GM21825 (cell line): Measurements from ENCODE around the gene RAB8A.
"Not testable (repeated sequence)": the region's sequence is repeated elsewhere in the genome, so short reads cannot be mapped to it uniquely, and the experiment has no call there.

ENCODE experiments used
- ATAC-seq: cut with Tn5 transposase; IDR thresholded peaks from one replicate; pipeline ENCODE4 v1.9.1; 2021; ENCODE audit warnings: mild to moderate bottlenecking, moderate library complexity; ENCODE audit not compliant: unreplicated experiment

The RAB8A gene

DNA sequence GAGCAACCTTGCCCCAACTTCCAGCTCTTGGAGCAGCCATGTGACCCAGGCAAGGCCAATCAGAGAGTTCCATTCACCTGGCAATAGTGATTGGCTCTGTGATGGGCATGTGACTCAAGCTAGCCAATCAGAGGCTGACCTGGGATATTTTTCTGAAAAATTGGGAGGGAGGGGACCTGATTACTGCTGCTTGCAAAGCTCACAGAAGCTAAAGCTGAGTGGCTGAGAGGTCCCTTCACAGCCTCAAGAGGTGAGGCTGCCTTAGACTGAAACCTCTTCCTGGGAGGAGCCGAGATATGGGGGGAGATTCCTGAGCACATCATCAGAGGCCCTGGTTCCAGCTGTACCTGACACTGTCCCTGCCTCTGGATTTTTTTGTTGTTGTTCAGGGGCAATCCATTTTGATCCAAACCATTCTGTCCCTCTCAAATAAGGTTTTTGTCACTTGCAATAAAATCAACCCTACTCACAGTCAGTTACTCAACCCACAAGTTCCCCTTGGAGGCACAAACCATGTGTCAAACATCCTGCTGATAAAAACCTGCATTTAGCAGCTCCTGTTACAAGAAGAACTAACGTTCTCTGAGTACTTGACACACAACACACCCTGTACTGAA is 56.9 kb downstream of the RAB8A start:
- no peak for ATAC-seq

DNA sequence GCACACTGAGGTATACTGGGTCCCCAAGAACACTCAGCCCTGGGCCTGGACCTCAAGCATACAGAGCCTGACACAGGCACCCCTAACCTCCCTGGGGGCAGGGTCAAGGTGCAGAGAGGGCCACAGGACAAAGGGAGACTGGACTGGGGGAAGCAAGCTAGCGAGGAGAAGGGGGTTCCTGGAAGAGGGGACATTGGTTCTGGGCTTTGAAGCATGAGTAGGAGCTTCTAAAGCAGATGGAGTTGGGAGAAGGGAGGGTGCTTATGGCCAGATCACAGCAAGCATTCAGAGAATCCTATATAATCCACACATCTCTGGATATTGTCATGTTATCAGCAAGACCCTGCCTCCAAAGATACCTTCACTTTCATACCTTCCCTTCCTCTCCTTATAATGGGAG is 58.4 kb downstream of the RAB8A start:
- ATAC-seq, result no peak

DNA sequence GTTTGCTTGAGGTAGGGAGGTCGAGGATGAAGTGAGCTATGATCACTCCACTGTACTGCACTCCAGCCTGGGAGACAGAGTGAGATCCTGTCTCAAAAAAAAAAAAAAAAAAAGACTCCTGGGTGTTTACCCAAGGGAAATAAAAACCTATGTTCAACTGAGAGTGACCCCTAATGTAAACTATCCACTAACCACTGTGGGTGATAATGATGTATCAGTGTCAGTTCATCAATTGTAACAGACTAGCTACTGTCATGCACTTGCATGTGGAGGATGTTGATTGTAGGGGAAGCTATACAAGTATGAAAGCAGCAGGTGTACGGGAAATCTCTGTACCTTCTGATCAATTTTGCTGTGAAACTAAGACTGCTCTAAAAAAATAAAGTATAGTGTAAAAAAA is 64.3 kb downstream of the RAB8A start:
- ATAC-seq, result no peak

DNA sequence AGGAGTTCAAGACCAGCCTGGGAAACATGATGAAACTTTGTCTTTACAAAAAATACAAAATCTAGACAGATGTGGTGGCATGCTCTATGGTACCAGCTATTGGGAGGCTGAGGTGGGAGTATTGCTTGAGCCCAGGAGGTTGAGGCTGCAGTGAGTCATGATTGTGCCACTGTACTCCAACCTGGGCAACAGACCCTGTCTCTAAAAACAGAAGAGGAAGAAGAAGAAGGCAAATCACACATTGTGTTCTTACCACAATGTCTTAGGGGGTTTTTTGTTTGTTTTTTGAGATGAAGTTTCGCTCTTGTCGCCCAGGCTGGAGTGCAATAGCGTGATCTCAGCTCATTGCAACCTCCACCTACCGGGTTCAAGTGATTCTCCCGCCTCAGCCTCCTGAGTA is 67.2 kb downstream of the RAB8A start:
- not testable (repeated sequence) for ATAC-seq

DNA sequence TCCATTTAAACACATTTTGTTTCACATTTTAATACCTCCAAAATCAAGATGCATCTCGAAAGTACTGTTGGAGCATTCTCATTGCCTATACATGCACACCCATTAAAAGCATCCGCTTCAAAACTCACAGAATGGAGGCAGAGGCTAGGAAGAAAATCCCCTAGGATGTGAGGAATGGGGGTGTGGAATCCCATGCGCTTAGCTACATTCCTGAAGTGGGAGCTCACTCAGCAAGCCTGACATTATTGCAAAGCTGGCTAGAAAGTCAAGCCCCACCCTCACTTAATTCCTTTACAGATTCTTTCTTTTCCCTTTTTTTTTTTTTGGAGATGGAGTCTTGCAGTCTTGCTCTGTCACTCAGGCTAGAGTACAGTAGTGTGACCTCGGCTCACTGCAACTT is 68.9 kb downstream of the RAB8A start:
- no peak for ATAC-seq
